GM18526 (cell line): ENCODE data around the gene MSI2.

ENCODE experiments used
- POLR2A ChIP-seq: IDR thresholded peaks from 3 replicates; pipeline ENCODE4 v1.6.1; 2011; ENCODE audit not compliant: insufficient read length; ENCODE audit errors: extremely low read depth

MSI2 gene

DNA sequence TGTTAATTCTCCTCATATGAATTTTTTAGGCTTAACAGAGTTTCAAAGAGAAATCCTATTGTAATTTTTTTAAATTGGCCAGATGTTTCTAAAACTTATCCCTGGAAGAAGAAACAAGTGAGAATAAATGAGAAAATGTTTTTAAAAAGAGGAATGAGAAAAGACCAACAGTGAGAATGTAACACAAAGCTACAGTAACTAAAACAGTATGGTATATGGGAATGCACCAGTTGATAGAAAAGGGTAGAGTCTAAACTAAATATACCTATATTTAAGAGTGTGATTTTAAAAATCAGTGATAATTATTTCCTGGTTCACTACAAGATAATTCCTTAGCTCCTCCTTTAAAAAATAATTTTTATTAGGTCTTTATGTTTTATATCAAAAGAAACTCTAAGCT, 360.9 kb downstream of the MSI2 start:
- no peak for TF ChIP-seq POLR2A

DNA sequence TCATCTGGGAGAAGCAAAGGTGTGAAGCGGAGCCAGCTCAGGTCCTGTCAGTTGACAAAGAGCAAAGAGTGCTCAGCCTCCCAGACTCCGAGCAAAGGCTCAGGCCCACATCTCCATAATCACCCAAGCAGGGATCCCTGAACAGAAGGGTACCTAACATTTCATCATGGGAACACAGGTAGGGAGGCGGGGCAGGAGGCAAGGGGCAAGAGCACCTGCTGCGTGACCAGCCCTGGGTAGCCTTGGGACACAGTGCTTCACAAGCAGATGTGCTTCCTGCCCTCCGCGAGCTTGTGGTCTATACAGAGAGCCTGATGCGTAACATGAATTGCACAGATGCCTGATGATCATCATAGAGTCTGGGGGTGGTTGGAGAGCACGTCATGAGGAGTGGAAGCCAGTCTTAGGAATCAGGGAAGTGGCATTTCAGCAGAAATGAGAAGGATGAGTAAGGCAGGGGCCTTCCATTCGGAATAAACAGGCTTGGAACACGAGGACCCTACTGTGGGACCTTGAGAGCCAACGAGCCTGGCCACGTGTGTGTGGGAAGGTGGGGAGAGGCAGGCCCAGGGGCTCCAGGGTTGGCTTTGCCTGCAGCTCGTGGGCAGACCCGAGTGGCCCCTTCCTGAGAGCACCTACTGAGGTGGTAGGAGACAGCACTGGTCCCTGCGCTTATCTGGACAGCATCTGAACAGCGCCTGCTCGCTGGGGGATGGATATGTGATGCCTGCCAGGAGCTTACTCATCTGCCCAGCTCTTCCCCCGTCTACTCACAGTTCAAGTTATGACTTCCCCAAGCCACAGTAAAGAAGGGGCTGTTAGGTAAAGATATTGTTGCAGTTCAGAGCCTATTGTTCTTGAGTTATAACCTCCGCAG, 363.0 kb downstream of the MSI2 start:
- TF ChIP-seq POLR2A: no peak

GRCh38 chr17:57620576-57620975, 364.3 kb downstream of the MSI2 start:
- TF ChIP-seq POLR2A: no peak

DNA sequence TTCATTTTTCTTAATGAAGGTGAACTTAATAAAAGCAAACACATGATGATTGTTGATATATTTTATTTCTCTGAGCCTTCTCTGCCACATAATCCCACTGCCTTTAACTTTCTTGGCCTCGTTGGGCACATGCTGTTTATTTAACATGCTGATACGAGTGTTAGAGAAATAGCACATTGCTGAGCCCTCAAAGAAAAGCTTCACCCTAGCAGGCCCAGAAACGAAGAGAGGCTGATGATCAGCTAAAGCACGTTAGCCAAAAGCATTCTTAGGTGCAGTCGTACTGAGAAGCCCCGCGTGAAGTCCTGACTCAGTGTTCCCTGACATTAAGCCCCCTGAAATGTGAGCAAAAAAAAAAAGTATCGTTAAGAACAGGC, 366.0 kb downstream of the MSI2 start:
- no peak for TF ChIP-seq POLR2A

GRCh38 chr17:57622683-57623433, 366.5 kb downstream of the MSI2 start:
- no peak for TF ChIP-seq POLR2A

- TF ChIP-seq POLR2A: no peak
Measured at GRCh38 chr17:57623620-57624019, 367.3 kb downstream of the MSI2 start.

GRCh38 chr17:57624386-57624785, 368.1 kb downstream of the MSI2 start:
- no peak for TF ChIP-seq POLR2A

- no peak for TF ChIP-seq POLR2A
Measured at GRCh38 chr17:57625511-57625910, 369.2 kb downstream of the MSI2 start.

GRCh38 chr17:57625957-57626356, 369.6 kb downstream of the MSI2 start:
- TF ChIP-seq POLR2A: no peak

DNA sequence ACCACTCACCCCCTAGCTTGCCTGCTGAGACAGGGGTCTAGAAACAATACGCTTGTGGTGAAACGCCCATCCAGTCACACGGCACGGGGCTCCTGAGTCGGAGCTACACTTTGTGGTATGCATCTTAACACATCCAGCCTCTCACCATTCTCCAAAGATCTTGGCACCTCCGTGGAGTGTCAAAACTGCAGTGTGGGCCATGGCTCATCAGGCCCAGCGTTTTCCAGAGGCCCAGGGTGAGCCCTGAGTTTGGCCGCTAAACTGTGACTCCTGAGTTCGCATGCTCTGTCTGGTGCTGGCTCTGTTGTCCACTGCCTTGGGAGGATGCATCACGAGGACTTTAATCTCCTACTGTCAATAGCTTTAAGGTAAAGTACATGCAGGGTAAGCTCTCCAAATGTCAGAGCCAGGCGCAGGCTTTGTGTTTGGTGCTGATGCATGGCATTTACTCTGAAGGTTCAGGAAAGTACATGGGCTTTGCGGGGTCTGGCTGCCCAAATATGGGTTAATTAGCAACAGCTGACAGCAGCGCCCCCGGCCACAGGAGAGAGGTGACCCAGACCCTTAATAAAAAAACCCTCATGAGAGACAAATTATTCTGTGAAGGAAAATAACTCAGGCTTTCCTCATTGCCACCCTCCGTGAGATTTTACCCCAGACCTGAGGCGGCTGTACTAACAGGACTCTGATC, 370.3 kb downstream of the MSI2 start:
- TF ChIP-seq POLR2A: no peak

- TF ChIP-seq POLR2A: no peak
Measured at GRCh38 chr17:57627591-57627990, 371.3 kb downstream of the MSI2 start.

GRCh38 chr17:57628421-57628820, 372.1 kb downstream of the MSI2 start:
- TF ChIP-seq POLR2A: no peak

DNA sequence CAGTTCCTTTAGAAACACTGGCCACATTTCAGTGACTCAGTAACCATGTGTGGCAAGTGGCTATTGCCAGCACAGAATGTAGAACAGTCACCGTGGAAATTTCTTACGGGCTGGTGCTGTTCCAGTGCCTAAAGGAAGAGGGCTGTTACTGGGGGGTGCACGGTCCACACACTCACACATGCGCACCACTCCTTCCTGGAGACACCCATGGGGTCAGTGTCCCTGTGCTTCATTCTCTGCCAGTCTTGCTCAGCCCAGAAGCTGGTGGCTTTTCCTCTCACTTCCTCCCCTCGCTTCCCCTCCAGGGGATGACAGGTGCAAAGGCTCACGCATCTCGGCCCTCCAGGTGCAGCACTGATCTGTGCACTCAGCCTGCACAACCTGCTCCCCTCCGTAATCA, 373.1 kb downstream of the MSI2 start:
- TF ChIP-seq POLR2A: no peak

DNA sequence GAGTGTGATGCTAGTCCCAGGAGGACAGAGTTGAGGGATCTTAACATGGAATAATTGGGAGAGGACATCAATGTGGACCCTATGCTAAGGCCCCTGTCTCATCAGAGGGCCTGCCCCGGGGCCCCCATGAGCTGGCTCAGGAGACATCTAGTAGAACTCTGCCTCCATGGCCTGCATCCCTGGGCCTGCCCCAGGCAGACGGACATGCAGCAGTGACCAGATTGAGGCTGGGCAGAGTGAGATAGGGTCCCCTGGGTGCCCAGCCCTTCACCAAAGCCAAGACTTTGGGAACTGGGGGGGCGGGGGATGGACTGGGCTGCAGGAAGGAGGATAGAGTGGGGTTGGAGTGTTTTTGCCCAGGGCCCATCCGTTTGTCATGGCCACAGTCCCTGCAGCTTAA, 373.6 kb downstream of the MSI2 start:
- no peak for TF ChIP-seq POLR2A

DNA sequence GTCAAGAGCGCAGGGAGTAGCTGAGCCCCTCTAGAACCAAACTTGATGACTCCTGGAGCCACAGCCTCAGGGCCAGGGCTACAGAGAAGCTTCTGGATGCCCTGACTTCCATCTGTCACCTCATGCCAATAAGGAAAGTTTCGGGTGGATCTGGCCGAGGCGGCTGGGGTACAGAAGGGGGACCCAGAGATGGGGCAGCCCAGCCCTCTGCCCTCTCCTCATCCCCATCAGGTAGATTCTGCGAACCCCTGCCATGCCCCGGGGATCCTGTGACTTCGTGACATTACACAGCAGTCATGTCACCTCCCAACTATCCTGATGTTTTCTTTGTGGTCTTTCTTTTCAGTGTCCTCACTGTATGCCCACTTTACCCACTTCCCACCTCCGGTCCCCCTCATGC, 374.4 kb downstream of the MSI2 start:
- no peak for TF ChIP-seq POLR2A

- TF ChIP-seq POLR2A: no peak
Measured at GRCh38 chr17:57631871-57632270, 375.5 kb downstream of the MSI2 start.

DNA sequence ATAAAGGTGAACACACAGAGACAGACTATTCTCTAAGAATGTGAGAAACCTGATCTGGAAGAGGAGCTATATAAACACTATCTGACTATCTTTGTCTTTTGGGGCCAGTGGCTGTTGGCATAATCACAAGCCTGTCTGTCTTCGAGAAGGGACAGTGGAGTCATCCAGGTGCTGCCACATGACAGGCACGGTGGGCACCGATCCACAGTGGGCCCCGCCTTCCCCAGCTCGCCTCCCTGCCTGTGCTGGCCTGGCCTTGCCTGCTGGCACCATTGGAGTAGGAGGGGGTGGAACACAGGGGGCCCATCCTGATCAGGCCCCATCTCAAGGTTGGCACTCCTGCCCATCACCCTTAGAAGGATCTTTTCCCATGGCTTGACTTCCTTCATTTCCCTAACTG, 376.0 kb downstream of the MSI2 start:
- no peak for TF ChIP-seq POLR2A

DNA sequence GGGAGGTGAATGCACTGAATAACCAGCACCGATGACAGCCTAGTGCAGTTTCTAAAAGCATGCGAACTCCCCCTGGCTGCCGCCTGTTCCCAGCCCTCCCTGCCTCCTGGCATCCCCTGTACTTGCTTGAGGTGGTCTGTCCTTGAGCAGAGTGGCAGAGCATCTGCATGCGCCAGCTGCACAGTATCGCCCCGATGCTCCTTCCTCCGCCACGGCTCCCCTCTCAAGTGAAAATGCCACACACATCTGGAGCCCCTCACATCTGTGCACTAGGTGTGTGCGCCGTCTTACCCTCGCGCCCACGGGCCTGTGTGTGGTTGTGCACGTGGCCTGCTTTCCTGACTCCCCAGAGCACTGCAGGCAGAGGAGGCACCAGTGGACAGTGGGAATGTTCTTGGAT, 376.9 kb downstream of the MSI2 start:
- TF ChIP-seq POLR2A: no peak
